Liver (tissue), 3 donors: Measurements from ENCODE around the gene F2RL3.

Experiments used
- TAF1 ChIP-seq: conservative IDR thresholded peaks from 2 replicates; pipeline ENCODE4 v1.6.1; 2016; ENCODE audit warnings: antibody characterized with exemption, mild to moderate bottlenecking
- YY1 ChIP-seq: IDR thresholded peaks from 2 replicates; pipeline ENCODE4 v1.6.1; 2016; ENCODE audit warnings: antibody characterized with exemption, mild to moderate bottlenecking
- TF ChIP-seq, protein P1 (sequence below): fragments of 150-350 bp; IDR thresholded peaks from 2 replicates; pipeline ENCODE4 v1.5.1; 2017; ENCODE audit warnings: improper control_type of control experiment, low read depth, low read length; ENCODE audit not compliant: missing input control
- TF ChIP-seq, protein P2 (sequence below): IDR thresholded peaks from 2 replicates; pipeline ENCODE4 v1.6.1; 2016; ENCODE audit warnings: antibody characterized with exemption
- donor health status: healthy.
- donor health status: healthy.

DNA sequence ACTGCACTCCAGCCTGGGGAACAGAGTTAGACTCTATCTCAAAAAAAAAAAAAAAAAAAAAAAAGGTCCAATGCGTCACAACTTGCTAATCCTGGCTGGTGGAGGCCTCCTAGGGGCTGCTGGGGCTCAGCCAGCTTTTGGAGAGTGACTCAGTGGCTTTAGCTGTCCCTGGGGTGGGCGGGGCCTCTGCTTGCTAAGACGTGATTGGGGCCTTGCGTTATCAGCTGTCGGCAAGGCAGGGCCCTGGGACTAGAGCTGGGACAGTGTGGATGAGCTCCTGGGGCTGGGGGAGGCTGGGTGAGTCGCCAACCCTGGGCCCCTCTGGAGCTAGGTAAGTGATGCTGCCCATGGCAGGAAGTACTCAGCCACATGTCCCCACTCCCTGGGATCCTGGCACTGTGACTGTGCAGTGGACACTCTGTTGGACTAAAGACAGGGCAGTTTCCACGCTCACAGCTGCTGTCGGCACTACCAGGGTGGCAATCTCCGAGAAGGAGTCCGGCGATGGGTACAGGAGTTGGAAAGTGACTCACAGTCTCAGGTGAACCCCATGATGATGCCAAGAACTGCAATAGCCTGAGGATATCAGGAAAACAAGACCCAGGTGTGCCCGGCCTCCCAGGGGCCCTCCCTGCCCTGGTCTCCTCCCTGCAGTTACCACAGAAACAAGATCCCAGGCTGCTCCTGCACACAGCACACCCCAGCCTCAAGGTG lies 32.2 kb downstream of the F2RL3 start:
- TF ChIP-seq, protein P1, sequence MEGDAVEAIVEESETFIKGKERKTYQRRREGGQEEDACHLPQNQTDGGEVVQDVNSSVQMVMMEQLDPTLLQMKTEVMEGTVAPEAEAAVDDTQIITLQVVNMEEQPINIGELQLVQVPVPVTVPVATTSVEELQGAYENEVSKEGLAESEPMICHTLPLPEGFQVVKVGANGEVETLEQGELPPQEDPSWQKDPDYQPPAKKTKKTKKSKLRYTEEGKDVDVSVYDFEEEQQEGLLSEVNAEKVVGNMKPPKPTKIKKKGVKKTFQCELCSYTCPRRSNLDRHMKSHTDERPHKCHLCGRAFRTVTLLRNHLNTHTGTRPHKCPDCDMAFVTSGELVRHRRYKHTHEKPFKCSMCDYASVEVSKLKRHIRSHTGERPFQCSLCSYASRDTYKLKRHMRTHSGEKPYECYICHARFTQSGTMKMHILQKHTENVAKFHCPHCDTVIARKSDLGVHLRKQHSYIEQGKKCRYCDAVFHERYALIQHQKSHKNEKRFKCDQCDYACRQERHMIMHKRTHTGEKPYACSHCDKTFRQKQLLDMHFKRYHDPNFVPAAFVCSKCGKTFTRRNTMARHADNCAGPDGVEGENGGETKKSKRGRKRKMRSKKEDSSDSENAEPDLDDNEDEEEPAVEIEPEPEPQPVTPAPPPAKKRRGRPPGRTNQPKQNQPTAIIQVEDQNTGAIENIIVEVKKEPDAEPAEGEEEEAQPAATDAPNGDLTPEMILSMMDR, result no peak
- no peak for TF ChIP-seq YY1
- TF ChIP-seq TAF1, result no peak
- TF ChIP-seq, protein P2, sequence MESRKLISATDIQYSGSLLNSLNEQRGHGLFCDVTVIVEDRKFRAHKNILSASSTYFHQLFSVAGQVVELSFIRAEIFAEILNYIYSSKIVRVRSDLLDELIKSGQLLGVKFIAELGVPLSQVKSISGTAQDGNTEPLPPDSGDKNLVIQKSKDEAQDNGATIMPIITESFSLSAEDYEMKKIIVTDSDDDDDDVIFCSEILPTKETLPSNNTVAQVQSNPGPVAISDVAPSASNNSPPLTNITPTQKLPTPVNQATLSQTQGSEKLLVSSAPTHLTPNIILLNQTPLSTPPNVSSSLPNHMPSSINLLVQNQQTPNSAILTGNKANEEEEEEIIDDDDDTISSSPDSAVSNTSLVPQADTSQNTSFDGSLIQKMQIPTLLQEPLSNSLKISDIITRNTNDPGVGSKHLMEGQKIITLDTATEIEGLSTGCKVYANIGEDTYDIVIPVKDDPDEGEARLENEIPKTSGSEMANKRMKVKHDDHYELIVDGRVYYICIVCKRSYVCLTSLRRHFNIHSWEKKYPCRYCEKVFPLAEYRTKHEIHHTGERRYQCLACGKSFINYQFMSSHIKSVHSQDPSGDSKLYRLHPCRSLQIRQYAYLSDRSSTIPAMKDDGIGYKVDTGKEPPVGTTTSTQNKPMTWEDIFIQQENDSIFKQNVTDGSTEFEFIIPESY, result no peak
